SK-N-SH treated with all-trans-retinoic acid at 6 μM for 48 hours (cell line): Measurements from ENCODE around the gene ANKRD36B.
"Not testable (repeated sequence)": the region's sequence is repeated elsewhere in the genome, so short reads cannot be mapped to it uniquely, and the experiment has no call there.

Source experiments
- CSRNP3 ChIP-seq: fragments of 250-450 bp; sonication (Bioruptor Pico); IDR thresholded peaks from 2 replicates; pipeline ENCODE4 v1.5.1; 2021; ENCODE audit warnings: mild to moderate bottlenecking, moderate library complexity
- ISL1 ChIP-seq: fragments of 250-450 bp; sonication (Bioruptor Pico); IDR thresholded peaks from 2 replicates; pipeline ENCODE4 v2.1.2; 2022; ENCODE audit warnings: mild to moderate bottlenecking, moderate library complexity
- PPARA ChIP-seq: fragments of 250-450 bp; sonication (Bioruptor Pico); IDR thresholded peaks from 2 replicates; pipeline ENCODE4 v1.5.0; 2020; ENCODE audit warnings: mild to moderate bottlenecking, borderline replicate concordance
- ZC3H10 ChIP-seq: fragments of 250-450 bp; sonication (Bioruptor Pico); IDR thresholded peaks from 2 replicates; pipeline ENCODE4 v1.5.1; 2021; ENCODE audit warnings: mild to moderate bottlenecking, moderate library complexity
- ZNF70 ChIP-seq: fragments of 450-650 bp; formaldehyde crosslinking; IDR thresholded peaks from 2 replicates; pipeline ENCODE4 v1.5.0; 2020; ENCODE audit warnings: mild to moderate bottlenecking, moderate library complexity

- not testable (repeated sequence) for TF ChIP-seq ZNF70; ZC3H10 (CRISPR knock-in tag); PPARA; ISL1; CSRNP3 (CRISPR knock-in tag)
These were observed 30.8 kb upstream of the ANKRD36B start for GRCh38 chr2:97620492-97620891.
